Activated CD8-positive, alpha-beta memory T cell treated with anti-CD3 and anti-CD28 coated beads for 4 hours (primary cell): ENCODE measurements around the gene DDX49.
"Not testable (repeated sequence)": the region's sequence is repeated elsewhere in the genome, so short reads cannot be mapped to it uniquely, and the experiment has no call there.

ENCODE experiments used
- DNase-seq, 2 donors: peaks; one replicate each; pipeline ENCODE4 v3.0.0-alpha.2; 2020; ENCODE audit warnings: low read depth in 2 of 2

Gene DDX49

DNA sequence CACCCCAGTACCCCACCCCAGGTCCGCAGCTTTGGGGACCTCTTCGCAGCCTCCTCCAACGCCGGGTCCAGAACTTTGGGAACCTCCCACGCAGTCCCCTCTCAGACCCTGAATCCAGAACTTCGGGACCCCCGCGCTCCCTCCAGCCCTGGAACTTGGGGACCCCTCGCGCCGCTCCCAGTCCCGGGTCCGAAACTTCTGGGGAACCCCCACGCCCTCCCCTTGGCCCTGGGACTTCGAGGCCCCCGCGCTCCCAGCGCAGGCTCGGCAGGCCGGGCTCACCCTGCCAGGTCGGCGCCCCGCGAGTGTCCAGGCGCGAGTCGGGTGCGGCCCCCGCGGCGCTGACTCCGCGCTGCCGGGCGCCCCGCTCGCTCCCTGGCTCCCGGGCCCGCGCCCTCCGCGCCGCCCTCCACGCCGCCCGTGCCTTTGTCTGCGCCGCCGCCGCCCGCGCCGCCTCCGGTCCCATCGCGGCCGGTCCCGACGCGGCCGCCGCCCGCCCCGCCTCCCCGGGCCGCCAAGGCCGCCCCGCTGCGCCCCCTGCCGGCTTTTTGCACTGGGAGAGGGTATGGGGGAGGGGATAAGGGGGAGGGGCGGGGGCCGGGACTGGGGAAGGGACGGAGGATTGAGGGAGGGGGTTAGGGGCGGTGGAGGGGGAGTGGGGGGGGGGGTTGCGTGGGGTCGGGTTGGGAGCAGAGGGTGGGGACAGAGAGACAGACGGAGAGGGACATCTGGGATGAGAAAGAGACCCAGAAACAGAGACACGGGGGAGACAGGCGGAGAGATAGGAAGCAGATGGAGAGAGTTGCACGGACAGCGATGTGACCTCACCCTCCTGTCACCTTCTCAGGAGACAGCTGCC, 21.5 kb downstream of the DDX49 start, which contains the start of gene HOMER3:
TSS of gene HOMER3 (minus strand) at position 449 of the 859 bp plus-strand sequence. CDS start 2,235 bp downstream, outside the sequence.
- DNase-seq = peak; percentile 31 to 42

- no peak for DNase-seq
Measured at GRCh38 chr19:18941628-18942354, 22.3 kb downstream of the DDX49 start.

- no peak for DNase-seq
Measured at GRCh38 chr19:18942692-18943091, 23.2 kb downstream of the DDX49 start.

- DNase-seq = no peak
Measured at GRCh38 chr19:18943465-18943864, 23.9 kb downstream of the DDX49 start.

DNA sequence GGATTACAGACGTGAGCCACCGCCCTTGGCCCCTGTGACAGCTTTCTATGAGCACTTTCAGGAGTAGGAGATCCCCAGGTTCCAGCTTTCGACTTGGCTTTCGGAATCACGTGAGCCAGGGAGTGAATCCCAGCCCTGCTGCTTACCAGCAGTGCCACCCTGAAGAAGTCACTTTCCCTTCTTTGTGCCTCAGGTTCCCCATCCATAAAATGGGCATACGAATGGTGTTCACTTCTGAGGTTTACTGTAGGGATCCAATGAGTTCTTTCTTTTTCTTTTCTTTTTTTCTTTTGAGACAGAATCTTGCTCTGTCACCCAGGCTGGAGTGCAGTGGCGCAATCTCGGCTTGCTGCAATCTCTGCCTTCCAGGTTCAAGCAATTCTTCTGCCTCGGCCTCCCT, 25.8 kb downstream of the DDX49 start:
- DNase-seq = no peak

- DNase-seq = no peak
Measured at GRCh38 chr19:18946335-18946734, 26.8 kb downstream of the DDX49 start.

- DNase-seq = no peak
Measured at GRCh38 chr19:18946918-18947317, 27.4 kb downstream of the DDX49 start.

DNA sequence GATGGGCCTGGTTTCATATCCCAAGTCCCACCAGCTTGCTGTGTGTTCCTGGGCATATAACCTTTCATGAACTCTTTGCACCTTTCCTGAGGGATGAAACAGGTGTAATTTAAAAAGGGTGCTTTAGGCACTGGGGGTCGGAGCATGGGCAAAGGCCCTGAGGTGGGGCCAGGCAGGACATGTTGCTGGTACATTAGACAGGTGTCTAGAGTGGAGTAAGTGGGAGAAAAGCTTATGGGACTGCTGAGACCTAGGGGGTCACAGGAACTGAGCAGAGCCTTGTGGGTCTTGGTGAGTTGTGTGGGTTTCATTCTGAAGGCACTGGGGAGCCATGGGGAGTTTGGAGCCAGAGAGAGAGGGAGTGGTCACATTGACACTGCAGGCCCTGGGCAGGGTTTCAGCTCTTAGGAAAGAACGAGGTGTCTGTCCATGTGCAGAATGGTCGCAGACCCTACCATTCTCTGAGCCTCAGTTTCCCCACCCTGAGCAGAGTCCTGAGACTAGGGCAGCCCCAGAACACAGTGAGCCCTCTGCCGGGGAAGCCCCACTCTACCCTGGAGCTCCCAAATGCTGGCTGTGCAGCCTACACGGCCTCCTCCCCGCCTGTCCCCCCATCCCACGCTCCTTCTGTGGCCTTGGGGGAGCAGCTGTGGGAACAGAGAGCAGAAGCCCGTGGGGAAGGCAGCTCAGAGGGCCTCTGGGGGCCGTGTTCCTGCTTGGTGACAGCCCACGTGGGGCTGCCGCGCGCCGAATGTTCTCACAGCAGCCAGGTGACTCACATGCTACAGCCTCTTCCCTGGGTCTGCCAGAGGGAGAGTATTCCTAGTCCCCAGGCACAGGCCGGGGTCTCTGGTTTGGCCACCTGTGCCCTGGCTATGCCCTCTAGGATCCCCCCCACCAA, 28.8 kb downstream of the DDX49 start:
- no peak for DNase-seq

DNA sequence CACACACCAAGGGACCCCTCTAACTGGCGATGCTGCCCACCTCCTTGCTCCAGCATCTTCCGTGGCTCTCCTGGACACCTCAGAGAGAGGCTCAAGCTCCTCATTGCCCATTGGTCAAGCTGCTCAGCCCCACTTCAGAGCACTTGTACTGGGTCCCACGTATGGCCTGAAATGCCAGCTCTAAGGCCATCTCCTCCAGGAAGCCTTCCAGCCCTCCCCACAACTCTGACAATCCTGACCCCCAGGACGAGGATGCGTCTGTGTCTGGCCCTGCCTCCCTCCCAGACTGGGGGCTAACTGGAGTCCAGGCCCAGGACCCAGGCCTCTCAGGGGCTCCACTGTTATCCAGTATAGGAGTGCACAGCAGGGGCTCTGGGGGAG, 29.5 kb downstream of the DDX49 start:
- DNase-seq = no peak

GRCh38 chr19:18949858-18950257, 30.3 kb downstream of the DDX49 start:
- no peak for DNase-seq

GRCh38 chr19:18951721-18952281, 32.3 kb downstream of the DDX49 start:
- DNase-seq = no peak

DNA sequence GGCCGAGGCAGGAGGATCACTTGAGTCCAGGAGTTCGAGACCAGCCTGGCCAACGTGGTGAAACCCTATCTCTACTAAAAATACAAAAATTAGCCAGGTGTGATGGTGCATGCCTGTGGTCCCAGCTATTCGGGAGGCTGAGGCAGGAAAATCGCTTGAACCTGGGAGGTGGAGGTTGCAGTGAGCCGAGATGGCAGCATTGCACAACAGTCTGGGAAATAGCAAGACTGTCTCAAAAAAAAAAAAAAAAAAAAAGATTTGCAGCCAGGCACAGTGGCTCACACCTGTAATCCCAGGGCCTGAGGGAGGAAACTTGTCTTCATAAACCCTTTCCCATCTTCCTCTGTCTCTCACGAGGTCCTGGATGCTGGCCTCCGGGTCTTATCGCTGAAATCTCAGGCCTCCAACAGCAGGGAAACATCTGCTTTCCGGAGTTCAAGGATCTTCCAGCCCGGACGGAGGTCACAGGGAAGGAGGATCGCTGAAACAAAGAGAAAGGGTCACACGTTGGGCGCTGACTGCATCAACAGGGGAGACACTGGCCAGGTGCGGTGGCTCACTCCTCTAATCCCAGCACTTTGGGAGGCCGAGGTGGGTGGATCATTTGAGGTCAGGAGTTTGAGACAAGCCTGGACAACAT, 33.0 kb downstream of the DDX49 start:
- DNase-seq = not testable (repeated sequence)

GRCh38 chr19:18954094-18954493, 34.6 kb downstream of the DDX49 start:
- no peak for DNase-seq

DNA sequence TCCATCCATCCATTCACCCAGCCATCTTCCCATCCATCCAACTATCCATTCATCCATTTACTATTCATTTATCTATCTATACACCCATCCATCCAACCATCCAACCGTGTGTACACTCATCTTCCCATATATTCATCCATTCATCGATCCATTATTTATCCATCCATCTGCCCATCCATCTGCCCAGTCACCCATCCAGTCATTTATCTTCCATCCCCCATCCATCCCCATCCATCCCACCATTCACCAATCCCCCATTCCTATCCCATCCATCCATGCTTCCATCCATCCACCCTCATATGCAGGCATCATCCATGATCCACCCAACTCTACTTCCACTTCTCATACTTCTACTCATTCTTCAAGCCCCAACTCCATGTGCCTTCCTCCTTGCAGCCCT, 35.5 kb downstream of the DDX49 start:
- no peak for DNase-seq

DNA sequence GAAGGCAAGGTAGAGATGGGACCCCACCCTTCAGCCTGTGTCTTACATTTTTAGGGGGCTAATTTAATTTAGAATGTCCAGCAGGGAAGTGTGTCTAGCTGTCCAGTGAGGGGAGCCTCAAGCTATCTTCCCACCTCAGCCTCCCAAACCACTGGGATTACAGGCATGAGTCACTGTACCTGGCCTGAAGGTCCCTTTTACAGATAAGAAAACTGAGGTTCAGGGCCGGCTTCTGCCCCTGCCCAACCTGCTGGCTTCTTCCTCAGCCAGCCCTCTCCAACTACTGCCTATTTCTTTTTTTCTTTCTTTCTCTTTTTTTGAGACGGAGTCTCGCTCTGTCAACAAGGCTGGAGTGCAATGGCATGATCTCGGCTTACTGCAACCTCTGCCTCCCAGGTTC, 40.9 kb downstream of the DDX49 start:
- no peak for DNase-seq

DNA sequence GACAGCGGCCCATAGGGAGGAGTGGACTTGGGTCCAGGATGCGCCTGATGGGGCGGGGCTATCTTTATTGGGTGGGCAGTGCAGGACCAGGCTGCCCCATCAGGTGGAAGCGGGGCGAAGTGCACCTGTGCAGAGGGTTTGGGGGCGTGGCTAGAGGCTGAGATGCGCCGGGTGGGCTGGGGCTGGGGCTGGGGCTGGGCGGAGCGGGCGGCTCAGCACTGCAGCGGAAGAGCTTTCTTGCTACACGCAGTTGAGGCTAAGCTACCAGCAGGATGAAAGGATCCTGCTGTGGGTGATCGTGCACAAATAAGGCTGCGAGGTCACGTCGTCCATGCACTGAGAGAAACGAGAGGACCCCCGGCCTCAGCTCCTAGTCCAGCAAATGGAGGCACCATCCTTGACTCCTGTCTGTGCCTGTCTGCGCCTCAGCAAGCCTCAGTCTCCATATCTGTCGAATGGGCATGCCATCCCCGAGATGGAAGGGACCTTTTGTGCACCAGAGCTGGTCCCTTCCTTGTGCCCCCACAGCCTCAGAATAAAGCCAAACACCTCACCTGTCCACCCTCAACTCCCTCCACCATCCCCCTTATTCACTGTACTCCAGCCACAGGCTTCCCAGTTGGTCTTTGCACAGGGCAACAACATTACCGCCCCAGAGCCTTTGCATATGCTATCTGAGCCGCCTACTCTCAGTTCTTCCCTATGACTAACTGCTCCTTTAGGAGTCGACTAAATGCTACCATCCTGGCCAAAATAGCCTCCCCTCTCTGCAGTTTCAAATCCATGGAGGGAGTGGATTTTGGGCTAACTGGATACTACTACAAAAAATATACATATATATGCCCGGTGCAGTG, 42.5 kb downstream of the DDX49 start:
- no peak for DNase-seq

DNA sequence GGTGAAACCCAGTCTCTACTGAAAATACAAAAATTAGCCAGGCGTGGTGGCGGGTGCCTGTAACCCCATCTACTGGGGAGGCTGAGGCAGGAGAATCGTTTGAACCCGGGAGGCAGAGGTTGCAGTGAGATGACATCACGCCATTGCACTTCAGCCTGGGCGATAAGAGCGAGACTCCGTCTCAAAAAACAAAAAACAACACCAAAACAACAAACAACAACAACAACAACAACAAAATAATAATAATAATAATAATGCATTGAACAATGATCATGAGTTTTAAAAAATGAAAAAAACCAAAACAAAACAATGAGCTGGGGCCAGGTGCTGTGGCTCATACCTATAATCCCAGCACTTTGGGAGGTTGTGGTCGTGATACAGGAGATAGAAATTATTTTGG, 44.6 kb downstream of the DDX49 start:
- no peak for DNase-seq

- no peak for DNase-seq
Measured at GRCh38 chr19:18966307-18966706, 46.8 kb downstream of the DDX49 start.

GRCh38 chr19:18967358-18968146, 48.0 kb downstream of the DDX49 start:
- DNase-seq = no peak
